Measurements from ENCODE around the gene ALDH3B2.
"Not testable (repeated sequence)": the region's sequence is repeated elsewhere in the genome, so short reads cannot be mapped to it uniquely, and the experiment has no call there.

Gene ALDH3B2

GRCh38 chr11:67674442-67674871, at the start of gene ALDH3B2:
Gene ALDH3B2 (minus strand): TSS chr11:67674623. CDS start chr11:67666935, 7,688 bp downstream.
- DNase-seq (ENCODE audit: low read depth in 2 of 2): no peak

- not testable (repeated sequence) for DNase-seq (ENCODE audit: low read depth in 2 of 2)
Measured at GRCh38 chr11:67723036-67723435, 48.6 kb upstream of the ALDH3B2 start.

- not testable (repeated sequence) for DNase-seq (ENCODE audit: low read depth in 2 of 2)
Measured at GRCh38 chr11:67716226-67716625, 41.8 kb upstream of the ALDH3B2 start.

- not testable (repeated sequence) for DNase-seq (ENCODE audit: low read depth in 2 of 2)
Measured at GRCh38 chr11:67715801-67716200, 41.4 kb upstream of the ALDH3B2 start.

- peak; percentile 19 to 32 for DNase-seq (ENCODE audit: low read depth in 2 of 2)
Measured at GRCh38 chr11:67713892-67714509, 39.6 kb upstream of the ALDH3B2 start.

GRCh38 chr11:67711676-67712075, 37.3 kb upstream of the ALDH3B2 start:
- not testable (repeated sequence) for DNase-seq (ENCODE audit: low read depth in 2 of 2)

- not testable (repeated sequence) for DNase-seq (ENCODE audit: low read depth in 2 of 2)
Measured at GRCh38 chr11:67711212-67711611, 36.8 kb upstream of the ALDH3B2 start.

GRCh38 chr11:67709806-67710205, 35.4 kb upstream of the ALDH3B2 start:
- DNase-seq (ENCODE audit: low read depth in 2 of 2): not testable (repeated sequence)

- DNase-seq (ENCODE audit: low read depth in 2 of 2): no peak
Measured at GRCh38 chr11:67705264-67705663, 30.8 kb upstream of the ALDH3B2 start.

- no peak for DNase-seq (ENCODE audit: low read depth in 2 of 2)
Measured at GRCh38 chr11:67704524-67704923, 30.1 kb upstream of the ALDH3B2 start.

GRCh38 chr11:67703709-67704108, 29.3 kb upstream of the ALDH3B2 start:
- not testable (repeated sequence) for DNase-seq (ENCODE audit: low read depth in 2 of 2)

- DNase-seq (ENCODE audit: low read depth in 2 of 2): no peak
Measured at GRCh38 chr11:67700548-67701262, 26.3 kb upstream of the ALDH3B2 start.

GRCh38 chr11:67700141-67700540, 25.7 kb upstream of the ALDH3B2 start:
- no peak for DNase-seq (ENCODE audit: low read depth in 2 of 2)

- no peak for DNase-seq (ENCODE audit: low read depth in 2 of 2)
Measured at GRCh38 chr11:67699521-67699920, 25.1 kb upstream of the ALDH3B2 start.

GRCh38 chr11:67698247-67698646, 23.8 kb upstream of the ALDH3B2 start:
- no peak for DNase-seq (ENCODE audit: low read depth in 2 of 2)

- no peak for DNase-seq (ENCODE audit: low read depth in 2 of 2)
Measured at GRCh38 chr11:67697846-67698245, 23.4 kb upstream of the ALDH3B2 start.

GRCh38 chr11:67696998-67697397, 22.6 kb upstream of the ALDH3B2 start:
- no peak for DNase-seq (ENCODE audit: low read depth in 2 of 2)

- no peak for DNase-seq (ENCODE audit: low read depth in 2 of 2)
Measured at GRCh38 chr11:67695606-67696005, 21.2 kb upstream of the ALDH3B2 start.

- no peak for DNase-seq (ENCODE audit: low read depth in 2 of 2)
Measured at GRCh38 chr11:67694875-67695555, 20.6 kb upstream of the ALDH3B2 start.

GRCh38 chr11:67691149-67691548, 16.7 kb upstream of the ALDH3B2 start:
- DNase-seq (ENCODE audit: low read depth in 2 of 2): no peak

GRCh38 chr11:67689178-67689577, 14.8 kb upstream of the ALDH3B2 start:
- no peak for DNase-seq (ENCODE audit: low read depth in 2 of 2)

- DNase-seq (ENCODE audit: low read depth in 2 of 2): no peak
Measured at GRCh38 chr11:67687986-67688385, 13.6 kb upstream of the ALDH3B2 start.
